ENCODE measurements around the gene ARSG. TPM values are rescaled to one million over a fixed set of nuclear protein-coding genes. Genes with fewer than 3 reads are reported as not detected.
"Not testable (repeated sequence)": the region's sequence is repeated elsewhere in the genome, so short reads cannot be mapped to it uniquely, and the experiment has no call there.

ARSG gene
- polyA plus RNA-seq, 1 of the 3 experiments (the other 2 are of a cell fraction): 0.41 TPM

DNA sequence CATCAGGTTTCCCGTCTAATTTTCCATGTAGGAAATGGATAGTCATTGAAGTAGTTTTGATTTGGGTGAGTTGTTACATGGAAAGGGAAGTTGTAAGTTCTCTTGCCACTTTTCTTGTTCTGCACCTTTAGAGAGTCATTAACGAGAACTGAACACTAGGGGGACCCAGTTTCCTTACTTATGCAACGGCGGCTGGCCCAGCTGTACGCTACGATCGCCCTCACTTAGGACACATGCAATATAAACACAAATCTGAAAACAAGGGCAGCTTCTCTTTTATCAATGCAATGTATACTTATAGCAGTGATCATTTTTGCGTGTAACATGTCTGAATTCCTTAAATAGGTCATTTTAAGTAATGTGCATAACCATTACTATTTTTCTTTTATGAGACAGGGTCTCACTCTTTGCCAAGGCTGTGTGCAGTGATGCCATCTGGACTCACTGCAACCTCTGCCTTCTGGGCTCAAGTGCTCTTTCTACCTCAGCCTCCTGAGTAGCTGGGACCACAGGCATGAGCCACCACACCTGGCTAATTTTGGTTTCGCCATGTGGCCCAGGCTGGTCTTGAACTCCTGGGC lies 28.1 kb upstream of the ARSG start:
- H3K9ac ChIP-seq; H3K9me3 ChIP-seq; H3K79me2 ChIP-seq (ENCODE audit: insufficient read depth); DNase-seq; H3K36me3 ChIP-seq (replicated peaks in 1 of 2; ENCODE audit: control insufficient read depth in 1 of 2, insufficient read depth in 2 of 2, low read length in 1 of 2); H3K4me2 ChIP-seq; H3F3A ChIP-seq (replicated peaks; ENCODE audit: insufficient read depth); H3K27ac ChIP-seq (ENCODE audit: low read depth in 2 of 2, low read length in 1 of 2); H4K20me1 ChIP-seq (ENCODE audit: insufficient read depth); H3K9me2 ChIP-seq; POLR2A ChIA-PET; H3K4me3 ChIP-seq (ENCODE audit: low read depth in 2 of 2, low read length in 1 of 2); H3K4me1 ChIP-seq (ENCODE audit: control insufficient read depth in 1 of 2, insufficient read depth in 2 of 2, low read depth in 1 of 2, low read length in 1 of 2); H3K27me3 ChIP-seq (ENCODE audit: insufficient read depth): not testable (repeated sequence)
- 10% methylated on average over 9 of the region's 9 CpGs for WGBS (ENCODE audit: low lambda C conversion rate)
- TF ChIP-seq, protein P1, sequence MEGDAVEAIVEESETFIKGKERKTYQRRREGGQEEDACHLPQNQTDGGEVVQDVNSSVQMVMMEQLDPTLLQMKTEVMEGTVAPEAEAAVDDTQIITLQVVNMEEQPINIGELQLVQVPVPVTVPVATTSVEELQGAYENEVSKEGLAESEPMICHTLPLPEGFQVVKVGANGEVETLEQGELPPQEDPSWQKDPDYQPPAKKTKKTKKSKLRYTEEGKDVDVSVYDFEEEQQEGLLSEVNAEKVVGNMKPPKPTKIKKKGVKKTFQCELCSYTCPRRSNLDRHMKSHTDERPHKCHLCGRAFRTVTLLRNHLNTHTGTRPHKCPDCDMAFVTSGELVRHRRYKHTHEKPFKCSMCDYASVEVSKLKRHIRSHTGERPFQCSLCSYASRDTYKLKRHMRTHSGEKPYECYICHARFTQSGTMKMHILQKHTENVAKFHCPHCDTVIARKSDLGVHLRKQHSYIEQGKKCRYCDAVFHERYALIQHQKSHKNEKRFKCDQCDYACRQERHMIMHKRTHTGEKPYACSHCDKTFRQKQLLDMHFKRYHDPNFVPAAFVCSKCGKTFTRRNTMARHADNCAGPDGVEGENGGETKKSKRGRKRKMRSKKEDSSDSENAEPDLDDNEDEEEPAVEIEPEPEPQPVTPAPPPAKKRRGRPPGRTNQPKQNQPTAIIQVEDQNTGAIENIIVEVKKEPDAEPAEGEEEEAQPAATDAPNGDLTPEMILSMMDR (IDR thresholded peaks at IDR 0.05): peak; percentile 61
- TF ChIP-seq RAD21 (IDR thresholded peaks at IDR 0.05; ENCODE audit: low read length) (peak; percentile 71), SMC3 (IDR thresholded peaks at IDR 0.05; ENCODE audit: low read depth, low read length) (peak; percentile 68)
- H2AFZ ChIP-seq (ENCODE audit: low read depth): peak overlapping the region; percentile 45; the same call in 1 of the 2 replicates
- CTCF ChIA-PET: interaction anchor here (0.5 to 8.8 kb wide), 31 partner anchors 8 to 497 kb away, joined by 3 to 77 read pairs (median 4); partner anchors contain the start of genes AMZ2 and WIPI1

DNA sequence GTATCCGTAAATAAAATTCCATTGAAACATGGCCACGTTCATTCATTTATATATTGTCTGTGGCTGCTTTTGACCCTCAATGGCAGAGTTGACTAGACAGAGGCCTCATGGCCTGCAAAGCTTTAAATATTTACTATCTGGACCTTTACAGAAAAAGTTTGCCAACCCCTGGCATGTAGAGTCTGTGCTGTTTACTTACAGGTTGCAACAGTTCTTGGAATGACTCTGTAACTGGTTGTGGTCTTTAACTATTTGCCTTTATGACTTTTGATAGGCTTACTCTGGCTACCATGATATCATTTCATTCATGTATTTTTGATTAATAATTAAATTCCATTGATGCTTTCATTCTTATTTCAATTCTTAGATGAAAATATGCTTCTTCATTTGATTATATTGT lies 25.5 kb upstream of the ARSG start:
- H4K20me1 ChIP-seq (ENCODE audit: insufficient read depth); H3K9me3 ChIP-seq; H3K4me2 ChIP-seq; H3K9ac ChIP-seq; POLR2A ChIA-PET; H3F3A ChIP-seq (replicated peaks; ENCODE audit: insufficient read depth); H3K9me2 ChIP-seq; H3K4me3 ChIP-seq (ENCODE audit: low read depth in 2 of 2, low read length in 1 of 2); H3K27ac ChIP-seq (ENCODE audit: low read depth in 2 of 2, low read length in 1 of 2); H2AFZ ChIP-seq (ENCODE audit: low read depth); H3K79me2 ChIP-seq (ENCODE audit: insufficient read depth); H3K36me3 ChIP-seq (replicated peaks in 1 of 2; ENCODE audit: control insufficient read depth in 1 of 2, insufficient read depth in 2 of 2, low read length in 1 of 2); H3K27me3 ChIP-seq (ENCODE audit: insufficient read depth); DNase-seq; H3K4me1 ChIP-seq (ENCODE audit: control insufficient read depth in 1 of 2, insufficient read depth in 2 of 2, low read depth in 1 of 2, low read length in 1 of 2): not testable (repeated sequence)
- CTCF ChIA-PET: interaction anchor here (0.8 to 8.8 kb wide), 7 partner anchors 24 to 200 kb away, joined by 3 to 77 read pairs (median 35); partner anchors contain the start of gene WIPI1
- WGBS (ENCODE audit: low lambda C conversion rate): 66% methylated on average over 2 of the region's 2 CpGs

DNA sequence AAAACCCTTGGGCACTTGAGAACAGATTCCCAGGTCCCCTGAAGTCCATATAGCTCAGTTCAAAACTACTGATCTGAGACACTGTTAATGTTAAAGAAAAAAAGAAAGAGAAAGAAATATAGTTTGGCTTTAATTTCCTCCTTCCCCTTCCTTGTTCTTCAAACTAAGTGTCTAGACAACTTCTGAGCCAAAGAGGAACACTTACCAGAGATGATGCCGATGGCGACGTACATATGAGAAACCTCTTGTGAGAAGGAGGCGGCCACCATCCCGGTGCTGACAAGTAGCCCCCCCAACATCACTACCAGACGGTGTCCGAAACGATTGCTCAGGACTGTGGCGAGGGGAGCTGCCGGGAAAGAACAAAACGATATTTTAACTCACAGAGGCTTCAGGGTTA lies 17.6 kb upstream of the ARSG start:
- no peaks in the 10 kb centered on the region for H3K9me2 ChIP-seq
- TF ChIP-seq, protein P2, sequence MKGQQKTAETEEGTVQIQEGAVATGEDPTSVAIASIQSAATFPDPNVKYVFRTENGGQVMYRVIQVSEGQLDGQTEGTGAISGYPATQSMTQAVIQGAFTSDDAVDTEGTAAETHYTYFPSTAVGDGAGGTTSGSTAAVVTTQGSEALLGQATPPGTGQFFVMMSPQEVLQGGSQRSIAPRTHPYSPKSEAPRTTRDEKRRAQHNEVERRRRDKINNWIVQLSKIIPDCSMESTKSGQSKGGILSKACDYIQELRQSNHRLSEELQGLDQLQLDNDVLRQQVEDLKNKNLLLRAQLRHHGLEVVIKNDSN (IDR thresholded peaks at IDR 0.05; ENCODE audit: borderline replicate concordance, low read depth): no peak
- TF ChIP-seq, protein P3, sequence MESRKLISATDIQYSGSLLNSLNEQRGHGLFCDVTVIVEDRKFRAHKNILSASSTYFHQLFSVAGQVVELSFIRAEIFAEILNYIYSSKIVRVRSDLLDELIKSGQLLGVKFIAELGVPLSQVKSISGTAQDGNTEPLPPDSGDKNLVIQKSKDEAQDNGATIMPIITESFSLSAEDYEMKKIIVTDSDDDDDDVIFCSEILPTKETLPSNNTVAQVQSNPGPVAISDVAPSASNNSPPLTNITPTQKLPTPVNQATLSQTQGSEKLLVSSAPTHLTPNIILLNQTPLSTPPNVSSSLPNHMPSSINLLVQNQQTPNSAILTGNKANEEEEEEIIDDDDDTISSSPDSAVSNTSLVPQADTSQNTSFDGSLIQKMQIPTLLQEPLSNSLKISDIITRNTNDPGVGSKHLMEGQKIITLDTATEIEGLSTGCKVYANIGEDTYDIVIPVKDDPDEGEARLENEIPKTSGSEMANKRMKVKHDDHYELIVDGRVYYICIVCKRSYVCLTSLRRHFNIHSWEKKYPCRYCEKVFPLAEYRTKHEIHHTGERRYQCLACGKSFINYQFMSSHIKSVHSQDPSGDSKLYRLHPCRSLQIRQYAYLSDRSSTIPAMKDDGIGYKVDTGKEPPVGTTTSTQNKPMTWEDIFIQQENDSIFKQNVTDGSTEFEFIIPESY (IDR thresholded peaks at IDR 0.05; ENCODE audit: borderline replicate concordance, low read depth): no peak
- TF ChIP-seq TCF12 (IDR thresholded peaks at IDR 0.05) (no peak), EP300 (IDR thresholded peaks at IDR 0.05; ENCODE audit: borderline replicate concordance in 1 of 2, low read depth in 1 of 2, low read length in 1 of 2) (no peak), RXRA (IDR thresholded peaks at IDR 0.05; ENCODE audit: borderline replicate concordance, low read depth) (no peak)
- no peak overlapping the region for H3K9ac ChIP-seq
- no peaks in the 10 kb centered on the region; the same call in 1 of the 2 replicates for H3K27me3 ChIP-seq (ENCODE audit: insufficient read depth)
- H3K79me2 ChIP-seq (ENCODE audit: insufficient read depth): no peaks in the 10 kb centered on the region
- H3K27ac ChIP-seq (ENCODE audit: low read depth in 2 of 2, low read length in 1 of 2): no peak overlapping the region
- no peaks in the 10 kb centered on the region for H3K4me1 ChIP-seq (ENCODE audit: control insufficient read depth in 1 of 2, insufficient read depth in 2 of 2, low read depth in 1 of 2, low read length in 1 of 2)
- no peaks in the 10 kb centered on the region for H4K20me1 ChIP-seq (ENCODE audit: insufficient read depth)
- no peak overlapping the region for H2AFZ ChIP-seq (ENCODE audit: low read depth)
- H3K4me2 ChIP-seq: no peak overlapping the region
- CTCF ChIA-PET: interaction anchor here (0.9 to 2.1 kb wide), 4 partner anchors 10 to 192 kb away, joined by 3 to 8 read pairs (median 5); no protein-coding TSS in a partner anchor
- no peak overlapping the region for H3K4me3 ChIP-seq (ENCODE audit: low read depth in 2 of 2, low read length in 1 of 2)
- POLR2A ChIA-PET: no interaction called here
- H3K9me3 ChIP-seq: no peaks in the 10 kb centered on the region
- H3F3A ChIP-seq (replicated peaks; ENCODE audit: insufficient read depth): no peaks in the 10 kb centered on the region
- WGBS (ENCODE audit: low lambda C conversion rate): 70% methylated on average over 11 of the region's 11 CpGs
- DNase-seq: no peak
- no peaks in the 10 kb centered on the region for H3K36me3 ChIP-seq (replicated peaks in 1 of 2; ENCODE audit: control insufficient read depth in 1 of 2, insufficient read depth in 2 of 2, low read length in 1 of 2)

DNA sequence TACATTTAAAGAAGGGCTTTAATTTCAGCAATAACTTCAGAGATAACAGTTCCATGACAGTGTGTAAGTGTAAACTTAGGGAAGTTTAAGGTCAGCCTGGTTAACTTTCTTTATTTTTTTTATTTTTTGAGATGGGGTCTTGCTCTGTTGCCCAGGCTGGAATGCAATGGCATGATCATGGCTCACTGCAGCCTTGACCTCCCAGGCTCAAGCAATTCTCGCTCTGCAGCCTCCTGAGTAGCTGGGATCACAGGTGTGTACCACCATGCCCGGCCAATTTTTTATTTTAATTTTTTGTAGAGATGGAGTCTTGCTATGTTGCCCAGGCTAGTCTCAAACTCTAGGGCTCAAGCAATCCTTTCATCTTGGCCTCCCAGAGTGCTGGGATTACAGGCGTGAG lies 15.0 kb upstream of the ARSG start:
- H3K9me3 ChIP-seq; POLR2A ChIA-PET; H3K4me3 ChIP-seq (ENCODE audit: low read depth in 2 of 2, low read length in 1 of 2); H3K9ac ChIP-seq; H3K36me3 ChIP-seq (replicated peaks in 1 of 2; ENCODE audit: control insufficient read depth in 1 of 2, insufficient read depth in 2 of 2, low read length in 1 of 2); DNase-seq; H3K4me2 ChIP-seq; H3K79me2 ChIP-seq (ENCODE audit: insufficient read depth); H3F3A ChIP-seq (replicated peaks; ENCODE audit: insufficient read depth); H3K27me3 ChIP-seq (ENCODE audit: insufficient read depth); H4K20me1 ChIP-seq (ENCODE audit: insufficient read depth); H2AFZ ChIP-seq (ENCODE audit: low read depth); H3K27ac ChIP-seq (ENCODE audit: low read depth in 2 of 2, low read length in 1 of 2); H3K4me1 ChIP-seq (ENCODE audit: control insufficient read depth in 1 of 2, insufficient read depth in 2 of 2, low read depth in 1 of 2, low read length in 1 of 2); H3K9me2 ChIP-seq: not testable (repeated sequence)
- WGBS (ENCODE audit: low lambda C conversion rate): 39% methylated on average over 3 of the region's 3 CpGs
- CTCF ChIA-PET: interaction anchor here (1.4 kb wide), 1 partner anchor 14 kb away, joined by 8 read pairs; no protein-coding TSS in a partner anchor

Data from SK-N-SH (cell line).